ENCODE measurements around the gene S100A14. TPM values are rescaled to one million over a fixed set of nuclear protein-coding genes. Genes with fewer than 3 reads are reported as not detected.

The S100A14 gene
- total and polyA plus RNA-seq, 2 of the 13 experiments (the other 11 are each of a cell fraction or from before 2014, with no cell fraction given) = 1.4 to 7.7 TPM

DNA sequence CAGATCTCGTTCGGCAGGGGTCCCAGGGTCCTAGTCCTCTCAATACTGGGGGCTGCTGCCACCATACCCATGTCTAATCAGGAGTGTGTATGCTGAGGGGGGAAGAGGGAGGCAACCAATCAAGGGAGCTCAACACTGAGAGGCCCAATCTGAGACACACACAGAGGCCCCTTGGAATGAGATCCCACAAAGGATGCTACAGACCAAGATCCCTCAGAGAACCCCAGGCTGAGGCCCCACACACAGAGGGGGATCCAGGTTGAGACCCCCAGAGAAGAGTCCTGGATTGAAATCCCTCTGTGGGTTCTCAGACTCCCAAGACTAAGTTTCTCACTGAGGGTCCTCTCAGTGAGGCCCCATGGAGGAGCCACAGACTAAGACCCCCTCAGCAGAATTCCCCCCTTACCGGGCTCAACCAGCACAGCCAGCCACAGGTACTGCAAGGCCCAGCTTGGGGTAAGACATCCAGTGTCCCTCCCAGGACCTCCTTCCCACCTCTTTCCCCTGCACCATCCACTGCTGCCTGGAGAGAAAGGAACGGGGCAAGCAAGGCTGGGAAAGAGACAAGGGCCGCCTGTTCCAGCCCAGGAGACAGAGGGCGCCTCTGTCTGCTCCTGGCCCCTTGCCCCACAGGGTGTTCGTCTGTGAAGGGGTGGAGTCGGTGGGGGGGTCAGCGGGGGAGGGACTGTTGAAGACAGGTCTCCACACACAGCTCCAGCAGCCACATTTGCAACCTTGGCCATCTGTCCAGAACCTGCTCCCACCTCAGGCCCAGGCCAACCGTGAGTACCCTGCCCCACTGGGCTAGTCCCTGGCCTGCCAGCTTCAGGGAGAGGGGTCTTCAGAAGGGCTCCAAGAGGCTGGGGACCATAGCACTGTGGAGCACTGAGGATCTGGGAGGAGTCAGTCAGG lies 11.8 kb upstream of the S100A14 start, which contains the start of gene S100A1 (continued):
- 0 out of 2 replicates have a peak, but pooled peaks have one; percentile 33 for TF ChIP-seq ZNF331 (CRISPR knock-in tag; IDR thresholded peaks at IDR 0.05)
- TF ChIP-seq ZNF430 (CRISPR knock-in tag; IDR thresholded peaks at IDR 0.05) = no peak
- TF ChIP-seq, protein P1, sequence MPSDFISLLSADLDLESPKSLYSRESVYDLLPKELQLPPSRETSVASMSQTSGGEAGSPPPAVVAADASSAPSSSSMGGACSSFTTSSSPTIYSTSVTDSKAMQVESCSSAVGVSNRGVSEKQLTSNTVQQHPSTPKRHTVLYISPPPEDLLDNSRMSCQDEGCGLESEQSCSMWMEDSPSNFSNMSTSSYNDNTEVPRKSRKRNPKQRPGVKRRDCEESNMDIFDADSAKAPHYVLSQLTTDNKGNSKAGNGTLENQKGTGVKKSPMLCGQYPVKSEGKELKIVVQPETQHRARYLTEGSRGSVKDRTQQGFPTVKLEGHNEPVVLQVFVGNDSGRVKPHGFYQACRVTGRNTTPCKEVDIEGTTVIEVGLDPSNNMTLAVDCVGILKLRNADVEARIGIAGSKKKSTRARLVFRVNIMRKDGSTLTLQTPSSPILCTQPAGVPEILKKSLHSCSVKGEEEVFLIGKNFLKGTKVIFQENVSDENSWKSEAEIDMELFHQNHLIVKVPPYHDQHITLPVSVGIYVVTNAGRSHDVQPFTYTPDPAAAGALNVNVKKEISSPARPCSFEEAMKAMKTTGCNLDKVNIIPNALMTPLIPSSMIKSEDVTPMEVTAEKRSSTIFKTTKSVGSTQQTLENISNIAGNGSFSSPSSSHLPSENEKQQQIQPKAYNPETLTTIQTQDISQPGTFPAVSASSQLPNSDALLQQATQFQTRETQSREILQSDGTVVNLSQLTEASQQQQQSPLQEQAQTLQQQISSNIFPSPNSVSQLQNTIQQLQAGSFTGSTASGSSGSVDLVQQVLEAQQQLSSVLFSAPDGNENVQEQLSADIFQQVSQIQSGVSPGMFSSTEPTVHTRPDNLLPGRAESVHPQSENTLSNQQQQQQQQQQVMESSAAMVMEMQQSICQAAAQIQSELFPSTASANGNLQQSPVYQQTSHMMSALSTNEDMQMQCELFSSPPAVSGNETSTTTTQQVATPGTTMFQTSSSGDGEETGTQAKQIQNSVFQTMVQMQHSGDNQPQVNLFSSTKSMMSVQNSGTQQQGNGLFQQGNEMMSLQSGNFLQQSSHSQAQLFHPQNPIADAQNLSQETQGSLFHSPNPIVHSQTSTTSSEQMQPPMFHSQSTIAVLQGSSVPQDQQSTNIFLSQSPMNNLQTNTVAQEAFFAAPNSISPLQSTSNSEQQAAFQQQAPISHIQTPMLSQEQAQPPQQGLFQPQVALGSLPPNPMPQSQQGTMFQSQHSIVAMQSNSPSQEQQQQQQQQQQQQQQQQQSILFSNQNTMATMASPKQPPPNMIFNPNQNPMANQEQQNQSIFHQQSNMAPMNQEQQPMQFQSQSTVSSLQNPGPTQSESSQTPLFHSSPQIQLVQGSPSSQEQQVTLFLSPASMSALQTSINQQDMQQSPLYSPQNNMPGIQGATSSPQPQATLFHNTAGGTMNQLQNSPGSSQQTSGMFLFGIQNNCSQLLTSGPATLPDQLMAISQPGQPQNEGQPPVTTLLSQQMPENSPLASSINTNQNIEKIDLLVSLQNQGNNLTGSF (CRISPR knock-in tag; IDR thresholded peaks at IDR 0.05) = no peak
- no peak for TF ChIP-seq CHD2 (IDR thresholded peaks at IDR 0.05; ENCODE audit: low read depth, low read length)
- peak; percentile 29; the same call in 1 of the 2 replicates for TF ChIP-seq ZSCAN31 (CRISPR knock-in tag; IDR thresholded peaks at IDR 0.05; ENCODE audit: low read depth)
- TF ChIP-seq CREB3 (CRISPR knock-in tag; IDR thresholded peaks at IDR 0.05) = no peak
- 0 out of 2 replicates have a peak, but pooled peaks have one; percentile 11 for TF ChIP-seq KDM3A (CRISPR knock-in tag; IDR thresholded peaks at IDR 0.05; ENCODE audit: low read depth)
- no peak for TF ChIP-seq JARID2 (CRISPR knock-in tag; IDR thresholded peaks at IDR 0.05; ENCODE audit: insufficient replicate concordance)
- no peak for TF ChIP-seq ZNF703 (CRISPR knock-in tag; IDR thresholded peaks at IDR 0.05; ENCODE audit: borderline replicate concordance)
- TF ChIP-seq SAP130 (CRISPR knock-in tag; IDR thresholded peaks at IDR 0.05; ENCODE audit: low read depth) = 0 out of 2 replicates have a peak, but pooled peaks have one; percentile 54
- TF ChIP-seq HNRNPLL (IDR thresholded peaks at IDR 0.05; ENCODE audit: low read depth, low read length, poor library complexity, severe bottlenecking) = no peak
- TF ChIP-seq SNAPC2 (CRISPR knock-in tag; IDR thresholded peaks at IDR 0.05) = no peak
- no peak for TF ChIP-seq ZBTB21 (CRISPR knock-in tag; IDR thresholded peaks at IDR 0.05)
- no peak for TF ChIP-seq PHB2 (IDR thresholded peaks at IDR 0.05; ENCODE audit: partially characterized antibody)
- peak; percentile 59; the same call in 1 of the 2 replicates for TF ChIP-seq SP5 (CRISPR knock-in tag; IDR thresholded peaks at IDR 0.05; ENCODE audit: borderline replicate concordance, low read depth)
- TF ChIP-seq FOXA3 (CRISPR knock-in tag; IDR thresholded peaks at IDR 0.05) = no peak
- no peak for TF ChIP-seq ZNF775 (CRISPR knock-in tag; IDR thresholded peaks at IDR 0.05; ENCODE audit: borderline replicate concordance)
- no peak for TF ChIP-seq ZNF644 (CRISPR knock-in tag; IDR thresholded peaks at IDR 0.05; ENCODE audit: low read depth)
- no peak for TF ChIP-seq JUN (CRISPR knock-in tag; IDR thresholded peaks at IDR 0.05)
- no peak for TF ChIP-seq ZNF850 (CRISPR knock-in tag; conservative IDR thresholded peaks at IDR 0.05)
- TF ChIP-seq ZBTB1 (CRISPR knock-in tag; IDR thresholded peaks at IDR 0.05; ENCODE audit: borderline replicate concordance) = no peak
- no peak for TF ChIP-seq ZNF33B (CRISPR knock-in tag; IDR thresholded peaks at IDR 0.05)
- TF ChIP-seq ZNF724P (CRISPR knock-in tag; IDR thresholded peaks at IDR 0.05; ENCODE audit: borderline replicate concordance) = no peak
- TF ChIP-seq ZNF251 (CRISPR knock-in tag; IDR thresholded peaks at IDR 0.05) = no peak
- TF ChIP-seq MTA1 (CRISPR knock-in tag; IDR thresholded peaks at IDR 0.05; ENCODE audit: borderline replicate concordance) = peak; percentile 54; the same call in 1 of the 2 replicates

Data from HepG2 (cell line).